ENCODE measurements around the gene SLC12A7.
"Not testable (repeated sequence)": the region's sequence is repeated elsewhere in the genome, so short reads cannot be mapped to it uniquely, and the experiment has no call there.

SLC12A7 gene

GRCh38 chr5:1063661-1064382 is 48.0 kb downstream of the SLC12A7 start:
- WGBS (ENCODE audit: insufficient coverage): 97% methylated on average over 40 of the region's 56 CpGs

GRCh38 chr5:1062761-1063568 is 48.9 kb downstream of the SLC12A7 start:
- H3K27ac ChIP-seq (ENCODE audit: insufficient read depth in 1 of 2, low read depth in 1 of 2, low read length in 2 of 2, poor library complexity in 1 of 2, severe bottlenecking in 2 of 2): no peak overlapping the region
- DNase-seq: no peak
- no peaks in the 10 kb centered on the region for H3K4me1 ChIP-seq (ENCODE audit: control extremely low read depth in 1 of 4, control insufficient read depth in 4 of 4, insufficient read depth in 4 of 4, low read length in 3 of 4)
- 98% methylated on average over 35 of the region's 36 CpGs for WGBS (ENCODE audit: insufficient coverage)
- CTCF ChIA-PET: no interaction called here
- H3K36me3 ChIP-seq (ENCODE audit: control insufficient read depth in 4 of 4, insufficient read depth in 4 of 4, low read length in 3 of 4): peaks cover 7 to 86% (median 54%) of the 10 kb centered on the region in 4 experiments
- no peaks in the 10 kb centered on the region for H3K27me3 ChIP-seq (replicated peaks in 2 of 5; ENCODE audit: control insufficient read depth in 4 of 5, insufficient read depth in 5 of 5, low read length in 4 of 5)
- no peak overlapping the region for H3K4me3 ChIP-seq (ENCODE audit: control insufficient read depth in 1 of 7, extremely low read depth in 1 of 7, insufficient read depth in 4 of 7, low read depth in 2 of 7, low read length in 6 of 7)
- no peaks in the 10 kb centered on the region for H3K9me3 ChIP-seq (ENCODE audit: control extremely low read depth in 1 of 5, control insufficient read depth in 4 of 5, insufficient read depth in 2 of 5, low read depth in 1 of 5, low read length in 4 of 5)
- POLR2A ChIA-PET: no interaction called here

More at GRCh38 chr5:1063661-1064382, 48.0 kb downstream of the SLC12A7 start:
- Histone ChIP-seq H3K27ac (ENCODE audit: insufficient read depth in 1 of 2, low read depth in 1 of 2, low read length in 2 of 2, poor library complexity in 1 of 2, severe bottlenecking in 2 of 2) (no peak overlapping the region), H3K4me3 (ENCODE audit: control insufficient read depth in 1 of 7, extremely low read depth in 1 of 7, insufficient read depth in 4 of 7, low read depth in 2 of 7, low read length in 6 of 7) (no peak overlapping the region), H3K4me1 (ENCODE audit: control extremely low read depth in 1 of 4, control insufficient read depth in 4 of 4, insufficient read depth in 4 of 4, low read length in 3 of 4) (no peaks in the 10 kb centered on the region), H3K36me3 (ENCODE audit: control insufficient read depth in 4 of 4, insufficient read depth in 4 of 4, low read length in 3 of 4) (peaks cover 7 to 85% (median 54%) of the 10 kb centered on the region in 4 experiments), H3K9me3 (ENCODE audit: control extremely low read depth in 1 of 5, control insufficient read depth in 4 of 5, insufficient read depth in 2 of 5, low read depth in 1 of 5, low read length in 4 of 5) (no peaks in the 10 kb centered on the region), H3K27me3 (replicated peaks in 2 of 5; ENCODE audit: control insufficient read depth in 4 of 5, insufficient read depth in 5 of 5, low read length in 4 of 5) (no peaks in the 10 kb centered on the region)
- CTCF ChIA-PET: no interaction called here
- no peak for DNase-seq
- POLR2A ChIA-PET: no interaction called here

GRCh38 chr5:1061916-1062315 is 49.9 kb downstream of the SLC12A7 start:
- no peak for DNase-seq
- CTCF ChIA-PET: no interaction called here
- Histone ChIP-seq H3K4me1 (ENCODE audit: control extremely low read depth in 1 of 4, control insufficient read depth in 4 of 4, insufficient read depth in 4 of 4, low read length in 3 of 4) (no peaks in the 10 kb centered on the region), H3K27me3 (replicated peaks in 2 of 5; ENCODE audit: control insufficient read depth in 4 of 5, insufficient read depth in 5 of 5, low read length in 4 of 5) (no peaks in the 10 kb centered on the region), H3K27ac (ENCODE audit: insufficient read depth in 1 of 2, low read depth in 1 of 2, low read length in 2 of 2, poor library complexity in 1 of 2, severe bottlenecking in 2 of 2) (no peak overlapping the region), H3K36me3 (ENCODE audit: control insufficient read depth in 4 of 4, insufficient read depth in 4 of 4, low read length in 3 of 4) (peaks cover 9 to 88% (median 57%) of the 10 kb centered on the region in 4 experiments), H3K4me3 (ENCODE audit: control insufficient read depth in 1 of 7, extremely low read depth in 1 of 7, insufficient read depth in 4 of 7, low read depth in 2 of 7, low read length in 6 of 7) (no peak overlapping the region), H3K9me3 (ENCODE audit: control extremely low read depth in 1 of 5, control insufficient read depth in 4 of 5, insufficient read depth in 2 of 5, low read depth in 1 of 5, low read length in 4 of 5) (no peaks in the 10 kb centered on the region)
- POLR2A ChIA-PET: interaction anchor here (0.6 kb wide), 1 partner anchor 192 kb away, joined by 3 read pairs; no protein-coding TSS in a partner anchor
- 99% methylated on average over 7 of the region's 10 CpGs for WGBS (ENCODE audit: insufficient coverage)

DNA sequence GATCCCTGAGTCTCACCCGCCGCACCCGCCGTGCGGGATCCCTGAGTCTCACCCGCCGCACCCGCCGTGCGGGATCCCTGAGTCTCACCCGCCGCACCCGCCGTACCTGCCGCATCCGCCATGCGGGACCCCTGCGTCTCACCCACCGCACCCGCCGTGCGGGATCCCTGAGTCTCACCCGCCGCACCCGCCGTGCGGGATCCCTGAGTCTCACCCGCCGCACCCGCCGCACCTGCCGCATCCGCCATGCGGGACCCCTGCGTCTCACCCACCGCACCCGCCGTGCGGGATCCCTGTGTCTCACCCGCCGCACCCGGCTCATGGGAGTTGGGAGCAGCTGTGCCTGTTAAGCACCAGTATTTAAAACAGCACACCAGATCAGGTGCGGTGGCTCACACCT is 50.6 kb downstream of the SLC12A7 start:
- H3K36me3 ChIP-seq (ENCODE audit: control insufficient read depth in 4 of 4, insufficient read depth in 4 of 4, low read length in 3 of 4): peaks cover 9 to 88% (median 55%) of the 10 kb centered on the region in 4 experiments
- DNase-seq; H3K9me3 ChIP-seq (ENCODE audit: control extremely low read depth in 1 of 5, control insufficient read depth in 4 of 5, insufficient read depth in 2 of 5, low read depth in 1 of 5, low read length in 4 of 5); H3K27me3 ChIP-seq (replicated peaks in 2 of 5; ENCODE audit: control insufficient read depth in 4 of 5, insufficient read depth in 5 of 5, low read length in 4 of 5); H3K4me1 ChIP-seq (ENCODE audit: control extremely low read depth in 1 of 4, control insufficient read depth in 4 of 4, insufficient read depth in 4 of 4, low read length in 3 of 4); H3K27ac ChIP-seq (ENCODE audit: insufficient read depth in 1 of 2, low read depth in 1 of 2, low read length in 2 of 2, poor library complexity in 1 of 2, severe bottlenecking in 2 of 2); H3K4me3 ChIP-seq (ENCODE audit: control insufficient read depth in 1 of 7, extremely low read depth in 1 of 7, insufficient read depth in 4 of 7, low read depth in 2 of 7, low read length in 6 of 7); POLR2A ChIA-PET; CTCF ChIA-PET: not testable (repeated sequence)
- 96% methylated on average over 5 of the region's 43 CpGs for WGBS (ENCODE audit: insufficient coverage)

- WGBS (ENCODE audit: insufficient coverage): 77% methylated on average over 17 of the region's 24 CpGs
- Histone ChIP-seq H3K27ac (ENCODE audit: insufficient read depth in 1 of 2, low read depth in 1 of 2, low read length in 2 of 2, poor library complexity in 1 of 2, severe bottlenecking in 2 of 2) (no peak overlapping the region), H3K9me3 (ENCODE audit: control extremely low read depth in 1 of 5, control insufficient read depth in 4 of 5, insufficient read depth in 2 of 5, low read depth in 1 of 5, low read length in 4 of 5) (no peaks in the 10 kb centered on the region), H3K36me3 (ENCODE audit: control insufficient read depth in 4 of 4, insufficient read depth in 4 of 4, low read length in 3 of 4) (peaks cover 9 to 89% (median 56%) of the 10 kb centered on the region in 4 experiments), H3K27me3 (replicated peaks in 2 of 5; ENCODE audit: control insufficient read depth in 4 of 5, insufficient read depth in 5 of 5, low read length in 4 of 5) (no peaks in the 10 kb centered on the region), H3K4me1 (ENCODE audit: control extremely low read depth in 1 of 4, control insufficient read depth in 4 of 4, insufficient read depth in 4 of 4, low read length in 3 of 4) (no peaks in the 10 kb centered on the region), H3K4me3 (ENCODE audit: control insufficient read depth in 1 of 7, extremely low read depth in 1 of 7, insufficient read depth in 4 of 7, low read depth in 2 of 7, low read length in 6 of 7) (no peak overlapping the region)
- ChIA-PET POLR2A (no interaction called here), CTCF (no interaction called here)
- no peak for DNase-seq
These were observed 51.3 kb downstream of the SLC12A7 start for GRCh38 chr5:1060535-1060981.

DNA sequence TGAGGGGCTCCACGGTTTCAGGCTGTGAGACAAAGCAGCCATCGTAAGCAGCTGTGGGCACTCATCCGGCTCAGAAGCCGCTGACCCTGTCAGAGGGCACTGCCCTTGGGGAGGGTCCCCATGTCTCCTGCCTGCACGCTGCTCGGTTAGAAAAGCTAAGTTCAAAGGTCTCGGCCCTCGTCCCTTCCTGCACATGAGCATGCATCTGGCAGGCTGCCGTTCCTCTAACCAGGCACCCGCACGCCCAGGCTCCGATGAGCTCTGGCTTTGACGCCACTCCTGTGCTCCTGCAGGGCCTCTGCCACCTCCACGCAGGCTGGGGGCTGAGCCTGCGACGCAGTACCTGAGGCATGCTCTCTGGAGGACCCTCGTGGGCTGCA is 52.0 kb downstream of the SLC12A7 start:
- DNase-seq: no peak
- ChIA-PET CTCF (no interaction called here), POLR2A (no interaction called here)
- Histone ChIP-seq H3K4me3 (ENCODE audit: control insufficient read depth in 1 of 7, extremely low read depth in 1 of 7, insufficient read depth in 4 of 7, low read depth in 2 of 7, low read length in 6 of 7) (no peak overlapping the region), H3K4me1 (ENCODE audit: control extremely low read depth in 1 of 4, control insufficient read depth in 4 of 4, insufficient read depth in 4 of 4, low read length in 3 of 4) (no peaks in the 10 kb centered on the region), H3K36me3 (ENCODE audit: control insufficient read depth in 4 of 4, insufficient read depth in 4 of 4, low read length in 3 of 4) (peaks cover 7 to 89% (median 59%) of the 10 kb centered on the region in 4 experiments), H3K9me3 (ENCODE audit: control extremely low read depth in 1 of 5, control insufficient read depth in 4 of 5, insufficient read depth in 2 of 5, low read depth in 1 of 5, low read length in 4 of 5) (no peaks in the 10 kb centered on the region), H3K27ac (ENCODE audit: insufficient read depth in 1 of 2, low read depth in 1 of 2, low read length in 2 of 2, poor library complexity in 1 of 2, severe bottlenecking in 2 of 2) (no peak overlapping the region), H3K27me3 (replicated peaks in 2 of 5; ENCODE audit: control insufficient read depth in 4 of 5, insufficient read depth in 5 of 5, low read length in 4 of 5) (no peaks in the 10 kb centered on the region)
- 92% methylated on average over 17 of the region's 17 CpGs for WGBS (ENCODE audit: insufficient coverage)
